RKO (cell line): ENCODE measurements around the gene SLC17A7.

Experiments
- DNase-seq: peaks from one replicate; pipeline ENCODE4 v3.0.0-alpha.2; 2016; ENCODE audit warnings: low spot score

Gene SLC17A7

DNA sequence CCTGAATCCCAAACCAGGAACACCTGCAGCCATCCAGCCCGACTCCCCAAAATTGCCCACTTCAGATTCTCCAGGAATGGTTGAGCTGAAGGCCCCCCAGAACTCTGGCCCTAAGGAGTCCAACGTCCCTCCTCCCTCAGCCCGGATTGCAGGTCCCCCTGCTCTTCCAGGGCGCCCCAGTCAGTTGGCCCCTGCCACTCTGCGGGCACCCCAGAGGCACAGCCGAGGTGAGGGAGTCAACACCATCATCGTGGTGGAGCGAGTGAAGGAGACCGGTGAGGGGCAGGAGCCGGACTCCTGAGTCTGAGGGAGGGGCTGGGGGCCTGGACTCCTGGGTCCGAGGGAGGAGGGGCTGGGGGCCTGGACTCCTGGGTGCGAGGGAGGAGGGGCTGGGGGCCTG lies 14.0 kb downstream of the SLC17A7 start:
- DNase-seq: no peak

DNA sequence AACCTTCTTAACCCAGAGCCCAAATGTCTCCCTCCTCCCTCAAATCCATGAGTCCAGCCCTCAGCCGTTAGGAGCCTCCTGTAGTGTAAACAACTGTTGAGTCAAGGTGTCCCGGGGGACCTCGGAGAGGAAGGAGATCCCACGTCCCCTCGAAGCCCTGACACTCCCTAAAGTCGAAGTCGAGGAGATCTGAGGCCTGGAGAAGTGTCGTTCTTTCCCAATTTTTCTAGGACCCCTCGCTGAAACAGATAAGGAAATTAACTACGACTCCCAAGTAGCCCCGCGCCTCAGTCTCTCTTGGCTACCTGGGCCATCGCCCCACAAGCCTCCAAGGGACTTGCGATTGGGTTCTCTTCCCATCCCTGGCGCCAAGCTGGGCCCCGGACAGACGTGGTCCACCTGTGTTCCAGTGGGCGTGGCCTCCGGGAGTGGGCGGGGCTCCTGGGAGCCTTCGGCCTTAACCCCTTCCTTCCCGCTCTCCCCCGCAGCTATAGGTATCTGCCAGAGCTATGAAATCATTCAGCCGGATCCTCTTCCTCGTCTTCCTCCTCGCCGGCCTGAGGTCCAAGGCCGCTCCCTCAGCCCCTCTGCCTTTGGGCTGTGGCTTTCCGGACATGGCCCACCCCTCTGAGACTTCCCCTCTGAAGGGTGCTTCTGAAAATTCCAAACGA lies 15.3 kb downstream of the SLC17A7 start:
- DNase-seq: no peak

DNA sequence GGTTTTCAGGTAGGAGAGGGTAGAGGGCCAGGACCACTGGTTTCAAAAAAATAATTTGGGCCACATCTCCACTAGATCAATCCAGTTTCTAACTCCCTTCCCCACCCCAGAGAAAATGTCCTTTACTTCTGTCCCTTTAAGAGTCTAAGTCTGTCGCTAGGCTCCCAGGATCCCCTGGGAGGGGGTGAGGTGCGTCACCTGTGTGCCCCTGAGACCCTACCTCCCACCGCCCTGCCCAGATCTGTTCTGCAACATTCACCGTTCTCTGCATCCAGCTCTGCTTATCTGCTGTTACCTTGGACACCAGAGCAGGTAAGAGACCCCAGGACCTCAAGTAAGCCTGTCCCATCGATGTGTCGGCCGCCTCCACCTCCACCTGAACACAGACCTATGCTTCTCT lies 16.1 kb downstream of the SLC17A7 start, which contains the start of gene GFY:
GFY (plus strand) TSS at position 211 of the 400 bp plus-strand sequence. CDS start 1,043 bp downstream, outside the sequence.
- DNase-seq: no peak

DNA sequence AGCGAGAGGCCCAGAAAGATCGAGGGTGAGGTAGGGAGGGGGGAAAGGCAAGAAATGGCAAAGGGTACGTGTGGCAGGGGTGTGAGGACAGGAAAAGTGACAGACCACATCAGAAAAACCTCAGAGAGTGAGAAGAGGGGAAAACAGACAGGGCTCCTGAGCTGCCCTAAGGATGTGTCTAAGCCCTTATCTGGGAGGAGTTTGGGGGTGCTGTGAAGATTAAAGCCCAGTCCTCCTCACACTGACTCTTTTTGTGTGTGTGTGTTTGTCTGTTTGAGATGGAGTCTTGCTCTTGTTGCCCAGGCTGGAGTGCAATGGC lies 17.4 kb downstream of the SLC17A7 start:
- DNase-seq: no peak

DNA sequence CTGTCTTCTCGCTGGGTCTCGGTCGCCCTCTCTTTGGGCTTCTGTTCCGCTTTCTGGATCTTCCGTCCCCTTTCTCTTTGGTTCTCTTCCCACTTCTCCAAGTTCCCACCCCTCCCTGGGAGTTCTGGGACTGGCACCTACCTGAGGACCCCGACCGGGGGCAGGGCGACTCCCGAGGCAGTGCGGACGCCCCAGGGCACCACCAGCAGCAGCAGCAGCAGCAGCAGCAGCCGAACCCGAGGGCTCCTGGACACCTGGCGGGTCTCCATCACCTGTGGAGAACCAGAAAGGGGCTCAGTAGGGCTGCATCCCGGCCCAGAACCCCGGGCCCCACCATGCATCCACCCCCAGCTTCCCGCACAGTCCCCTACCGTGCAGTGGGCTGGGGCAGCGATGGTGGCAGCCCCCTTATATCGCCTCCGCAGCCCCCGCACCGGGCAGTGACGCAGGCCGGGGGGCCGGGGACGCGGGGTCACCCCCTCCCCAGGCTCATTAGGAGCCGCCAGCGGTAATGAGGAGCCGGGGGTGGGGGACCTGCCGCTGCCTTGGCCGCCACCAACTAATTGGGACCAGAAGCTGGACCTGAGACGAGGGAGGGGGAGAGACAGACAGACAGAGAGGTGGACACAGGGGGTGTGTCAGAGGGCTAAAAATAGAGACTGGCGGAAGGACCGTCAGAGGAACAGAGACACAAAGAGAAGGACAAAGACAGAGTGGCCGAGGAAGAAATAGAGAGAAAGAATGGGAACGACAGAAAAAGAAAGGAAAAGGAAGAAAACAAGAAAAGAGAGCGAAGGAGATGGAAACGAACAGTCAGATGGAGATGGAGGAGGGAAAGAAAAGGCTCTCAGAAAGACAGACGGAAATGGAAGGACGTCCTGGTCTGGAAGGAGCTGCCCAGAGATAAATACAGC lies 18.0 kb downstream of the SLC17A7 start, which contains the start of gene PTH2:
PTH2 (minus strand) TSS at position 371 of the 914 bp plus-strand sequence; CDS start at position 269, 102 bp downstream.
- no peak for DNase-seq

- DNase-seq: no peak
Observed at GRCh38 chr19:49422407-49423070, 18.8 kb downstream of the SLC17A7 start.

DNA sequence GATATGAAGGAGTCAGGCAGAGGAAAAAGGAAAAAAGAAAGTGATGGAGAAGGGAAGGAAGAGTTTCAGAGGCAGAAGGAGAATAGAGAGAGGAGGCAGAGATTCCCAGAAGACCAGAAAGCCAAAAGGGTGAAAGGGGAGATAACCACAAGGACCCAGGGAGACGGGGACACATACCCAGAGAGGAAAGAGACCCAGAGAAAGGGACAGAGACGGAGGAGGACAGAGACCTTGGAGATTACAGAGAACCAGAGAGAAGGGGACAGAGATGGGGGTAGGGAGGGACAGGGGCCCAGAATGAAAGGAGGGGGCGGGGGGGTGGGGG lies 19.5 kb downstream of the SLC17A7 start:
- DNase-seq: no peak

- DNase-seq: no peak
Observed at GRCh38 chr19:49421039-49421877, 20.1 kb downstream of the SLC17A7 start.

- no peak for DNase-seq
Observed at GRCh38 chr19:49420227-49420626, 21.1 kb downstream of the SLC17A7 start.

GRCh38 chr19:49419173-49419572 lies 22.2 kb downstream of the SLC17A7 start:
- no peak for DNase-seq

GRCh38 chr19:49418511-49418910 lies 22.8 kb downstream of the SLC17A7 start:
- no peak for DNase-seq

GRCh38 chr19:49417088-49417487 lies 24.2 kb downstream of the SLC17A7 start:
- no peak for DNase-seq

GRCh38 chr19:49415810-49416200 lies 25.5 kb downstream of the SLC17A7 start:
- no peak for DNase-seq

GRCh38 chr19:49415102-49415809 lies 26.1 kb downstream of the SLC17A7 start:
- no peak for DNase-seq

DNA sequence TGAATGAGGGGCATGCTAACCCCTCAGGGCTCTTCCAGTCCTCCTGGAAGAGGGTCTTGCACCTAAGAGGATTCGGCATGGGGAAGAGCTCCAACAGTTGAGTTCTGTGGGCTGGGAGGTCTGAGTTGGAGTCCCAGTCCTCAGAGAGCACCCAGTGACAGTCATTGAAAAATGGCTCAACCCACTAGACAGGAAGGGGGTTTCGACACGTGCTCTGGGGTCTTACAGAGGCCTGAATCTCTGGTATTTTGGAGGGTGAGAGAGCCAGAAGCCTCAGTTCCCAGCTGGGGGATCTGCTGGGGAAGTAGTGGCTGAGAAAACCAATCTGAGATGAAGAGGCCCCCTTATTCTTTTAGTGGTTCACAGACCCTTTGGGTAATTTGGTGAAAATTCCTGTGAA lies 27.1 kb downstream of the SLC17A7 start:
- no peak for DNase-seq

- DNase-seq: no peak
Observed at GRCh38 chr19:49413348-49413747, 28.0 kb downstream of the SLC17A7 start.

- DNase-seq: no peak
Observed at GRCh38 chr19:49411681-49412326, 29.5 kb downstream of the SLC17A7 start.

GRCh38 chr19:49409441-49410029 lies 31.8 kb downstream of the SLC17A7 start:
- DNase-seq: no peak

GRCh38 chr19:49408816-49409440 lies 32.4 kb downstream of the SLC17A7 start:
- DNase-seq: no peak

DNA sequence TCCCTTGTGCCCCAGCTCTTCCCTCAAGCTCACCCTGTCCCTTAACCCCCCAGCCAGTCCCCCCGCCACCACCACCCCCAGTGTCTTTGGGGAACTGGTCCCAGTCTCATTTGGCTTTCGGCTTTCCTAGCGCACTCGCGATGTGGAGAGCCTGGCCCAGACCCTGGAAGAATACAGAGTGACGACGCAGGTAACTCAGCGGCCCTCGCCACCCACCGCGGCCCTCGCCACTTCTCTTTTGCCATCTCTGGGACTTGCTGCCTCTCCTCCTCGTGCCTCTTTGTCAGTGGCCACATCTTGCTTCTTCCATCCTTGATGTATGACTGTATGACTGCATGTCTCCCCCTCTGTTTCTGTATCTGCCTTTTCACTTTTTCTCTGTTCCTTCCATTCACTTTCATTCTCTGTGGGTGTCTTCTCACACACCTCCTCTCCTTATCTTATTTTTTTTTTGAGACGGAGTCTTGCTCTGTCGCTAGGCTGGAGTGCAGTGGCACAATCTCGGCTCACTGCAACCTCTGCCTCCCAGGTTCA lies 33.8 kb downstream of the SLC17A7 start:
- no peak for DNase-seq
